ENCODE results near the gene CLVS2.

The CLVS2 gene

DNA sequence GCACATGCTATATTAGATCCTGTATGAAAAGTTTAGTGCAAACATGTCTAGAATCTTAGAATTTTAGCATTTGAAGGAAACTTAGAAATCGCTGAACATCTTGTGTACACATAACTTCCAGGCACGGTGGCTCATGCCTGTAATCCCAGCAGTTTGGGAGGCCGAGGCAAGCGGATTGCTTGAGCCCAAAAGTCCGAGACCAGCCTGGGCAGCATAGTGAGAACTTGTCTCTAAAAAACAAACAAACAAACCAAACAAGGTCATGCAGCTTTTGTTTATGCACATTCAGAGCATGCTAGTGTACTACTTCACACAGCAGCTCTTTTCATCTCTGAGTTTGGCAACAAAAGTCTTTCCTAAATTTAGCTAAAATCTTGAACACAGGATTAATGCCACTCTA lies 32.2 kb downstream of the CLVS2 start:
- DNase-seq, result no peak

DNA sequence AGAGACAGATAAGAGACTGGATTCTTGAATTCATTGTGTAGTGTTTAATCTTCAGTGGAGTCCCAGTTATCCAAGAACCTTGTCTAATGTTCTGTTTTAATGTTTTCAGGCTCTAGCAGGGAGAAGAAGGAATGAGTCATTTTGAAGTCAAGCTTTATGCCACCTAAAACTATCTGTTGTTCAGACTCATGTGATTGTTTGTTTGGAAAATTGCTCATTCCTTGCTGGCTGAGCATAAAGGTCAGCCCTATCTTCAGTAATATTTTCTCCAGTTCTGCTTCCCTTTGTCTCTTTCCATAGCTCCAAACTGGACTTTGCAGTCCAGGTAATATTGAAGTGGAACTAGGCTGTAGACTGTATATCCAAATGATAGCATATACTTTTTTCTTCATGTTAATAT lies 34.2 kb downstream of the CLVS2 start:
- no peak for DNase-seq

DNA sequence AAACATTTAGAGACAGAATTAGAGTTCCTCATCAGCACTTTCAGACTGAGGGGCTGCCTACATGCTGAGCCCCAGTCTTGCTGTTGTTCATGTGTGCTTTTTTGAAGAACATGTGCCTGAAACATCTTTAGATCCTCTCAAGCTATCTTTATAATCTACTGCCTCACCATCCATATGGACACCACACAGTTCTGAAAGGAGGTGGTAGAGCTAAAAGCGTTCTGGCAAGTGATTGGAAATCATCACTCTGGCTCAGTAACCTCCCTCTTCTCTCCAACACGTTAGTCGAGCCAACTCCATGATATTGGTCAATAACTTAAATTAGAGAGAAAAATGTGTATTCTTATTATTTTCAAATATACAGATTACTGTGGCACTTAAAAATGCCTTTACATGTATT lies 40.6 kb downstream of the CLVS2 start:
- DNase-seq, result no peak

DNA sequence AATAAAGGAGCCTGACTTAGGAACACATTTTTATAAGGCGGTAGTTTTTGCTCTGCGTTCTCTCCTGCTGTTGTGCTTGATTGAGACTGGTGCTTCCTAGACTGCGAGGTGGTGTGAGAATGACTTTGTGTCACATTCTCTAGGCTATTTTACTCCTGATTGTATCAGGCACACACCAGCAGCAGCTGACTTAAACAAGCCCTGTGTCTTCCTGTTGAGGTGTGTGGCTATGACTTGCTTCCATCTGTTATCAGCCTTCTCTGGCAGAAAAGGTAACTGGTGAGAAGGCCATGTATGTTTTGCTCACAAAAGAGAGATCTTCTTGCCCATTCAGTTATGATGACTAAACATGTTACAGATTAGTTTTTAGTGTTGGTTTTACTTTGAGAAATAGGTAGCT lies 43.4 kb downstream of the CLVS2 start:
- no peak for DNase-seq

DNA sequence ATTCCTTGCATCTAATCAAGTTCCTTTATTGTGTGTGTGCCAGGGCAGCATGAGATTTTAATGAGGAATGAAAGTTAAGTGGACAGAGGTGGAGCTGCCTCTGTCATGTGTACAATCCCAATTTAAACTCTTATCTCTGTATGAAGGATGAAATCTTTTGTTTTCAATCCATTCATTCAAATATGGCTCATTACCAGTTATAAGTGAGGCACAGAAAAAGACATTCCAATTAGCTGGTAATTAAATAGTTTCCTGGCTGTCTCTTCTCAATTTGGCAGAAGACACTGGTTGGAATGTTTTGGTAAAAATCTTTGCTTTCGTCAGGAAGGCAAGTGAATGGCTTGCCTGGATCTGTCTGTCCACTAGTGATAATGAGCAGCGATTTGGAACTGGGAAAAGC lies 46.4 kb downstream of the CLVS2 start:
- DNase-seq, result no peak

DNA sequence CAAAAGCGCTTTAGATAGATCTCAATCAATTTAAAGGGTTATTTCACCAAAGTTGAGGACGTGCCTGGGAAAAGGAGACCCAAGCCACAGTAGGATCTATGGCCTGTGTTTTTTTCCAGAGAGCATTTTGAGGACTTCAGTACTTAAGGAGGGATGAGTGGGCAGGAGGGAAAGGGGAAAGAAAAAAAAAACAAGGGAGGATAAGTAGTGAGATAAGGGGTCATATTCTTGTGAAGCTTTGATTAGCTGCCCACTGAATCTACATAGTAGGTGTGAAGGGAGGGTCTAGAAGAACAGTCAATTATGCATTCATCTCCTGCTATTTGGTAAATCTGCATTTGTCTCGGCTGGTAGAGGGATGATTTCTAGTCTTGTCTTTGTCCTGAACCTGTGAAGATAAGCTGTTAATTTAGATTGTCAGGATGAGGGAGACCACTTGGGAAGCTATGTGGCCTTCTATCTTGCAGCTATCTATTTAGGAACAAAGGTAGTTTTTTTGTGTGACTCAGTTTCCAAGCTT lies 48.4 kb downstream of the CLVS2 start:
- DNase-seq, result no peak

DNA sequence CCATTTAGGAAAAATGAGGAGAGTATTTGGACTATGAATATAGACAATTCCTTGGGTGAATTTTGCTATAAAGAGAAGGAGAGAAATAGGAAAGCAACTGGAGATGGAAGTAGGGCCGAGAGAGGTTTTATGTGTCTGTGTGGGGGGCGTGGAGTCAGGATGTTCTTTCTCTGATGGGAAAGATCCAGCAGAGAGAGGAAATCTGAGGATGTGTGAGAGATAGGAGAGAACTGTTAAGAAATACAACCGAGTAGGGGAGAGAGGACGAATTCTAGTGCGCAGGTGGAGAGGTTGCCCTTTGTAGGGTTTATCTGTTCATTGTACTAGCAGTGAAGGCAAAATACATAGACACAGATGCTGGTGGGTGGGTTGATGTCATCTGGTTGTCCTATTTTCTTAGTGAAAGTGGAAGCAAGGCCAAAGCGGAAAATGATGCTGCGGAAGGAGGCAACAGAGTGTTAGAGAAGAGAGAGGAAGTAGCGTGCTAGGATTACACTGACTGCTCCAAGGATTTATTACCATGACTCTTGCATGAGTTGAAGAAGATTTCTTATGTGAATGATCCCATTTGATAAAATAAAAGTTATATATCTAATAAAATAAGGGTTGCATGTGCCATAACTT lies 57.7 kb downstream of the CLVS2 start:
- DNase-seq, result no peak

DNA sequence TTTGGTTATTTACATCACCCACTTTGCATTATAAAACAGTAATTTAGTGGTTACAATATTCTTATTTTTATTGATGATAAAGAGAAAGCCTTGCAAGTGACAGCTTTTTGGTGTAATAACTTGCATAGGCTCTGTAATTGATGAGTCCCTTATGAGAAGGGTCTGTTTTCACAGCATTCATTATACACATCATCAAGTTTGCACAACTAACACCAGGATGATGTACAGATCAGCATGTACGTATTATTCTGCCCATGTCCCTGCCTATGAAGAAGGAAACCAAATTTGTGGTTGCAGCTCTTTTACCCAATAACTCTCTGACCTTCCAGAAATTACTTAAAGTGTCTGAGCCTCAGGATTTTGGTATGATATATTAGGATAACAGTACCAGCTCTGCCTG lies 59.2 kb downstream of the CLVS2 start:
- no peak for DNase-seq

DNA sequence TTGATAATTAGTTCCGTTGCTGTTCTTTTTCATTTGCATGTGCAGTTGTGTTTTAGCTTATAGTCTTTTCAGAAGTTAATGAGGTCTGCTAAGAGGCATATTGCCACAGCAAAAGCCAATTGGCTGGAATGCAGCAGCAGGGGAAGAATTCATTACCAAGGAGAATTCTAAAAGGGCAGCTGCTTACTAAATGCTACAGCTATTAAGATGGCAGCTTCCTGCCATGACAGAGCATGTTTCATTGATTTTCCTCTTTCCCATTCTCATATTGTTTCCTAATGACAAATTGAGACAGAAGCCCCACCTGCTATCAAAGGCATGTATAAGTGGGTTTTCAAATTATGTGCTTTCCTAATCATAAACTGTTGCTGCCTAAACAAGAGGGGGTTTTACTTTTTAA lies 66.6 kb downstream of the CLVS2 start:
- no peak for DNase-seq

DNA sequence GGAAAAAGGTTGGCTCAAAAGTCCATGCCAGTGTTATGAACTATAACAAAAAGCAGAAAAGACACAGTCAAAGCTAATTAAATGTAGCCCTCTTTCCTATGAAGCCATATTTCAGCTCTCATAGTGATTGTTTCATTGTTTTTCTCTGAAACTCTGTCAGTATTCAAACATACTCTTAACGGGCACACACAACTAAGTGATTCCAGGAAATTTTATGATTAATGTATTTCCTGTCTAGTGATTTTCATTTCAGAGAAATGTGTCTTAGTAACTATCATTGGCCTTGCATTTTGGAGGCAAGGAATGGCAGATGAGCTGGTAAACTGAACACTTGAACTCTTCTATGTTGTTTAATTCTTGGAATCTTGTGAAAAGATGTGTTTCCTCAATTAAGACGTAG lies 68.0 kb downstream of the CLVS2 start:
- DNase-seq, result no peak

DNA sequence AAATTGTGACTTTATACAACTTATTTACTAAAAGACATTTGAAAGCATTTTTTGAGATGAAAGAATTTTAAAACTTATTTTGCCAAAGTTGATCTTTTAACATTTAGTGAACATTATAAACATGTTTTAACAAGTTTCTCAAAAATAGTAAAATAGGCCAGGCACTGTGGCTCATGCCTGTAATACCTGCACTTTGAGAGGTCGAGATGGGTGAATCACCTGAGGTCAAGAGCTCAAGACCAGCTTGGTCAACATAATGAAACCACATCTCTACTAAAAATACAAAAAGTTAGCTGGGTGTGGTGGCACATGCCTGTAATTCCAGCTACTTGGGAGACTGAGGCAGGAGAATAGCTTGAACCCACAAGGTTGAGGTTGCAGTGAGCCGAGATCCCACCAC lies 78.6 kb downstream of the CLVS2 start:
- no peak for DNase-seq

DNA sequence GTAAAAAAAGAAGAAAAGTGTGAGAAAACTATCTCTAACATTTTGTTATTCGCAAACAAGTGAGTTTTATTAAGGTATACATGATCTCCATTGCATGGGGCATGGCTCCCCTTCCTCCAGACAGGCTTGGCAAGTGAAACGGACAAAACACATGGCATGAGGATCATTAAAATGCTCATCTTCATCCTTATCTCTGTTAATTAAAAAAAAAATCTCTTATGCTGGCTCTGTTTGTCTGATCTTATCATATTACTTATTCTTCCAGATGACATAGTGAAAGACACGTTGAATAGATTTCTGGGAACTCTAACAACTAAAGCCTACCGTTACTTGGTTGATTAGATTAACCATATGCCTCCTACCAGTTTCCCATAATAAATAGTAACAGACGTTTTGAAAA lies 89.4 kb downstream of the CLVS2 start:
- no peak for DNase-seq

DNA sequence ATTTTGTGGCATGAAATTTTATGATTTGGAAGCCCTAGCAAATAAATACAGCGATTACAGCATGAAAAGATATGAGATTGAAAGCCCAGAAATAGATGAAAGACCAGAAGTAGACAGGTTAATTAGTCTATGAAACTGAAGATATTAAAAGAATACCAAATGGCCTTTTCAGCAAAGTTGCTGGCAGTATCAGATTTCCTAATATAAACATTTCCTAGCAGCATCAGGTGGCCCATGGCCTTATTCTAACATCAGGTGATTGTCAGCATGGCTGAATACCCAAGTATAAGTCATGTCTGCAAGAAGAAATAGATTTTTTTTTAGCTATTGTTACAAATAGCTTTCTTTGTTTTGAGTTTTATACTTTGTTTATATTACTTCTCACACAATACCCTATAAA lies 93.2 kb downstream of the CLVS2 start:
- no peak for DNase-seq

DNA sequence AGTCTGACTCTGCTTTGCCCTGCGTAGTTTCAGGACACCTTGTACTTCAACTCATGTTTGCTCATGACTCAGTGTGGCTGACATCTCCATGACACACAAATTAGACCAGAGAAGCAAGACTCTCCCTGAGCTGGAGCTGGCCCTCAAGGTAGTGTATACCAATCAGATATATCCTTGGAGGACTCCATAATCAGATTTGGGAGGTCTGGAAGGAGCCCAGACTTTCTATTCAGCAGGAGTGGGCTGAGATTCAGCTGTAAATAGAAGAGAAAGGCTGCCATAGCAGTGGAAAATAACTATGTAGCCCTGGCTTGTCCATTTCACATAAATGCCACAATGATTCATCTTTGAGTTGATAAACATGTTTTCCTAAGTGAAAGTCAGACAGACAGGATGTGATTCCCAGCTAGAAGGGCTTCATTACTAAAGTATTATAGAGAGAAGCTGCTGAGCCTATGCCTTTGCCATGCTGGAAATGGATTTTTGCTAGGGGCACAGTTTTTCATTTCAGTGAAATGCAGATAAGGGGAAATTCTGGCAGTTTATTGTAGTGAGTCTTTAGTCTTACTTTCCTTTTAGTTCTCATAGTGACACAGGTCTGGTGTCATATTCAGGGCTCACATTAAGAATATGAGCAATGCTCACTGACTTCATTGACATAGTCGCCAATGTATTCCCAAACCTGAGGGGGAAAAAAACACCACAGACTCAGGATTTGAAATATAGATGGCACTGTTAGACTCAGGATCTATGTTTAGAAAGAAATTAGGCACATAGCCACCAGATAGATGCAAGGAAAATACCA lies 95.3 kb downstream of the CLVS2 start:
- no peak for DNase-seq

DNA sequence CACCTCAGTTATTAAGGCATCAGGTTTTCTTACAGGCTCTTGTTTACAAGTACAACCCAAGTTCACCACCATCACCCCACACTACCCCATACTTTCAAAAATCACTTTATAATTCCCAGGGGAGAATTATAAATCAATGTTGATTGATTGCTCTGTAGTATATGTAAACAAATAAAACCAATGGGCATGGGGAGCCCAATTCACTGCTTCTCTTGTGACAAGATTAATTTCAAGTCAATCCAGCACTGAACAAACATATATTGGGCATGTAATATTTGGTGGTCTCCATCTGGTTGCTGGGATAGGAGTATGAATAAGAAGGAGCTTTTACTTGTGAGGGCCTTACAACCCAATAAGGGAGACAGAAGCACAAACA lies 95.8 kb downstream of the CLVS2 start:
- no peak for DNase-seq

DNA sequence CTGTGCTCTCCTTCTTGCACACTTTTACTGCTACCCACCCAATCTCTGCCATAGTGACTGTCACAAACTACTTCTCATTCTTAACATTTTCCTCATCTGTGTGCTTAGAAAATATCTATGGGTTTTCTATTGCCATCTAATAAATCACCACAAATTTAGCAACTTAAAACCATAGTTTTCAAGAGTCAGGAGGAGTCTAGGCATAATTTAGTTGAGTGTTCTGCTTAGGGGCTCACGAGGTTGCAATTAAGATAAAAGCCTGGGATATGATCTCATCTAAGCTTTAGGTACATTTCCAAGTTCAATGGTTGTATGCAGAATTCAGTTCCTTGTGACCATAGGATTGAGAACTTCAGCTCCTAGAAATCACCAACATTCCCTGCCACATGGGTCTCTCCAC lies 98.8 kb downstream of the CLVS2 start:
- DNase-seq, result no peak

DNA sequence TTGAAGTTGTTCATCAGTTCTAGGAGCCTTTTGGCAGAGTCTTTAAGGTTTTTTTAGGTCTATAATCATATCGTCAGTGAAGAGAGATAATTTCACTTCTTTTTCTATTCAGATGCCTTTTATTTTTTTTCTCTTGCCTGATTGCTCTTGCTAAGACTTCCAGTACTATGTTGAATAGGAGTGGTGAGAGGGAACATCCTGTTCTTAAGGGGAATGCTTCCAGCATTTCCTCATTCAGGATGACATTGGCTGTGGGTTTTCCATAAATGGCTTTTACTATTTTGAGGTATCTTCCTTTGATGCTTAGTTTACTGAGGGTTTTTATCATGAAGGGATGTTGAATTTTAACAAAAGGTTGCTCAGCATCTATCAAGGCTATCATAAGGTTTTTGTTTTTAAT lies 109.5 kb downstream of the CLVS2 start:
- no peak for DNase-seq

DNA sequence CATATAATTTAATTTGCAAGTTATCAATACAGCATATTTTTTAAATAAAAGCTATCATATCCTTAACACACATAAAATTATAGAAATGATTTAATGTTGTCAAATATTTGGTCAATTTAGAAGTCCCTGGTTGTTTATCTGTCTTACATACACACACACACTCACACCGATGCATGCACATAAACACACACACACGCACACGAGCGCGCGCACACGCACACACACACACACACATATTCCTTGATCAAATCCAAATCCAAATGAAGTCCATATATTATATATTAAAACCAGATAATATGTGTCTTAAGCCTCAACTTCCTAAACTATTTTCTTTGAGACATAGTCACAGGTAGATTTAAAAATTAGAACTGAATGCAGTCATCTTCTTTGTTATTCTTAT lies 120.3 kb downstream of the CLVS2 start:
- no peak for DNase-seq

DNA sequence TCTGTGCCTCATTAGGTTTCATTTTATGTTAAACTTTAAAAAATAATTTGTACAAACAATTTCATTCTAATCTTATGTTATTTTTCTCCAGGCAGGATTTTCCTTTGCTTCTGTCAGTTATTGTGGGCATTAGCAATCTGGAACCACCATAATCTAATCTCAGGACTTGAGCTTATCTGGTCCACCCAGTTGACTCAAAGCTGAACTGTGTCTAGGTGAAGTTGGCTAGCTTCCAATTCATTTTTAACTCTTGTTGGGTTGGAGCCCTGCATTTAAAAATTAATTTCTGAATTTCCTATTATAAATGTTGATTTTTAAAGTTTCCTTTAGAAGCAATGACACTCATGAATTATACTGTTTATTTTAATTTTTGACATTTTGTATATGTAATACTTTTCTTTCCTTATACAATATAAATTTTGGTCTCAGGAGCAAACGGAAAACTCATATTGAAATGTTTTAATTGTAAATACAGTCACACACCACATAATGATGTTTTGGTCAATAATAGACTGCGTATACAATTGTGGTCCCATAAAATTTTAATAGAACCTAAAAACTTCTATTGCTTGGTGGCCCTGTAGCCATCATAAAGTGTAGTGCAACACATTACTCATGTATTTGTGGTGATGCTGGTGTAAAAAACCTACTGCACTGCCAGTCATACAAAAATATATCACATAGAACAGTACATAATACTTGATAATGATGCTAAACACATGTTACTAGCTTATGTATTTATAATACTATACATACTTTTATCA lies 121.3 kb downstream of the CLVS2 start:
- no peak for DNase-seq

DNA sequence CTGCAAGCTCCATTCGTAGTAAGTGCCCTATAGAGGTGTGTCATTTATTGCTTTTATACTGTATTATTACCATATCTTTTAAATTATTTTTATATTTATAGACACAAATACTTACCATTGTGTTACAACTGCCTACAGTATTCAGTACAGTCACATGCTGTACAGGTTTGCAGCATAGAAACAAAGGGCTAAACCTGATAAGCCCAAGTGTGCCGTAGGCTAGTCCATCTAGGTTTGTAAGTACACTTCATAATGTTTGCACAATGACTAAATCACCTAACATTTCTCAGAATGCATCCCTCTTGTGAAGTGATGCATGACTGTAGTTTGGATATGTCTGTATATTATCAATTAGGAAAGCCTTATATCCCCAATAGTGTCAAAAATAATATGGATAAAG lies 122.8 kb downstream of the CLVS2 start:
- DNase-seq, result no peak
